Medulla oblongata (tissue), 1 donor: Measurements from ENCODE around the gene FRMD4A.

Experiments
- DNase-seq: peaks from one replicate; pipeline ENCODE4 v3.0.0-alpha.2; 2015; ENCODE audit errors: extremely low spot score

The FRMD4A gene

GRCh38 chr10:13703997-13704536 lies 626.7 kb downstream of the FRMD4A start:
- no peak for DNase-seq

- no peak for DNase-seq
Observed at GRCh38 chr10:13703101-13703818, 627.5 kb downstream of the FRMD4A start.

- DNase-seq = no peak
Observed at GRCh38 chr10:13701157-13701919, 629.4 kb downstream of the FRMD4A start.

GRCh38 chr10:13700473-13701144 lies 630.1 kb downstream of the FRMD4A start:
- no peak for DNase-seq

GRCh38 chr10:13699216-13699615 lies 631.5 kb downstream of the FRMD4A start:
- DNase-seq = no peak

GRCh38 chr10:13698217-13698616 lies 632.5 kb downstream of the FRMD4A start:
- DNase-seq = no peak

GRCh38 chr10:13696071-13696470 lies 634.7 kb downstream of the FRMD4A start:
- DNase-seq = no peak

GRCh38 chr10:13695588-13695987 lies 635.1 kb downstream of the FRMD4A start:
- no peak for DNase-seq

GRCh38 chr10:13693783-13694700 lies 636.7 kb downstream of the FRMD4A start:
- DNase-seq = no peak

GRCh38 chr10:13690281-13690825 lies 640.4 kb downstream of the FRMD4A start:
- DNase-seq = no peak

GRCh38 chr10:13686331-13686752 lies 644.4 kb downstream of the FRMD4A start:
- DNase-seq = peak; percentile 53

GRCh38 chr10:13685885-13686284 lies 644.8 kb downstream of the FRMD4A start:
- DNase-seq = no peak

GRCh38 chr10:13684806-13685482 lies 645.8 kb downstream of the FRMD4A start:
- DNase-seq = peak; percentile 50

- peak; percentile 77 for DNase-seq
Observed at GRCh38 chr10:13684252-13684791, 646.4 kb downstream of the FRMD4A start.

- no peak for DNase-seq
Observed at GRCh38 chr10:13683017-13683416, 647.7 kb downstream of the FRMD4A start.

GRCh38 chr10:13681960-13682359 lies 648.8 kb downstream of the FRMD4A start:
- no peak for DNase-seq

GRCh38 chr10:13681528-13681927 lies 649.2 kb downstream of the FRMD4A start:
- DNase-seq = no peak

GRCh38 chr10:13681095-13681494 lies 649.6 kb downstream of the FRMD4A start:
- no peak for DNase-seq

GRCh38 chr10:13678101-13678843 lies 652.5 kb downstream of the FRMD4A start:
- DNase-seq = no peak
